IMR-90 (cell line): Measurements from ENCODE around the gene RPL36. TPM values are rescaled to one million over a fixed set of nuclear protein-coding genes. Genes with fewer than 3 reads are reported as not detected.

Source experiments
- ATAC-seq: fragments of 200-7000 bp; cut with Tn5 transposase; 2 replicates; pipeline ENCODE4 v1.9.1; 2020; ENCODE audit warnings: low read depth, mild to moderate bottlenecking, moderate library complexity
- BruUV-seq: library from RNA; stranded (reverse); fragments of 400-500 nt; replicated peaks from 2 replicates; lab custom pipeline; 2021; lab: Mats Ljungman, UMichigan
- CTCF ChIA-PET: fragments of 300-600 bp; formaldehyde crosslinking; extraction: SDS; loops from one replicate; lab custom pipeline; 2021; ENCODE audit warnings: antibody characterized with exemption; lab: Yijun Ruan, JAX
- POLR2A ChIA-PET: fragments of 300-600 bp; sonication (Branson Sonifier 250); formaldehyde crosslinking; loops from one replicate; lab custom pipeline; 2022; ENCODE audit warnings: antibody characterized with exemption; ENCODE audit not compliant: unreplicated experiment; lab: Charles Lee
- DNase-seq: peaks from one replicate; pipeline ENCODE4 v3.0.0; 2013
- H2AFZ ChIP-seq: replicated peaks from 2 replicates; pipeline ENCODE3; 2013; ENCODE audit warnings: low read length, mild to moderate bottlenecking; ENCODE audit not compliant: poor library complexity
- H2AK5ac ChIP-seq: 2 replicates; pipeline ENCODE4 v1.6.1; 2013; ENCODE audit warnings: low read depth, low read length, inconsistent platforms
- H2AK9ac ChIP-seq: replicated peaks from 2 replicates; pipeline ENCODE3; 2013; ENCODE audit warnings: mild to moderate bottlenecking, low read depth, low read length, moderate library complexity; ENCODE audit not compliant: poor library complexity
- H2BK120ac ChIP-seq: 2 replicates; pipeline ENCODE4 v1.6.1; 2013; ENCODE audit warnings: low read depth, low read length, inconsistent platforms
- H2BK15ac ChIP-seq: 3 replicates; pipeline ENCODE4 v1.6.1; 2013; ENCODE audit warnings: low read depth, low read length, inconsistent platforms
- H2BK20ac ChIP-seq: 2 replicates; pipeline ENCODE4 v1.6.1; 2013; ENCODE audit warnings: low read depth, mild to moderate bottlenecking, inconsistent platforms, low read length, moderate library complexity
- H2BK5ac ChIP-seq: 2 replicates; pipeline ENCODE4 v1.6.1; 2013; ENCODE audit warnings: mild to moderate bottlenecking, low read depth, low read length, inconsistent platforms; ENCODE audit not compliant: poor library complexity, severe bottlenecking
- H3K14ac ChIP-seq: replicated peaks from 2 replicates; pipeline ENCODE4 v1.6.1; 2013; ENCODE audit warnings: low read depth, low read length, inconsistent platforms
- H3K18ac ChIP-seq: 2 replicates; pipeline ENCODE4 v1.6.1; 2013; ENCODE audit warnings: low read depth, low read length, control low read depth
- H3K23ac ChIP-seq: 2 replicates; pipeline ENCODE4 v1.6.1; 2013; ENCODE audit warnings: low read depth, low read length, inconsistent platforms
- H3K27ac ChIP-seq: 2 replicates; pipeline ENCODE4 v1.5.1; 2013; ENCODE audit warnings: mild to moderate bottlenecking, control low read depth, low read length; ENCODE audit not compliant: insufficient read depth
- H3K27me3 ChIP-seq: 2 replicates; pipeline ENCODE4 v1.6.1; 2013; ENCODE audit warnings: low read length; ENCODE audit not compliant: control insufficient read depth, insufficient read depth
- H3K36me3 ChIP-seq: 2 replicates; pipeline ENCODE4 v1.6.1; 2013; ENCODE audit warnings: low read length, mixed read lengths; ENCODE audit not compliant: control insufficient read depth, insufficient read depth
- H3K4ac ChIP-seq: 2 replicates; pipeline ENCODE4 v1.6.1; 2013; ENCODE audit warnings: low read depth, low read length, inconsistent platforms
- H3K4me1 ChIP-seq: 2 replicates; pipeline ENCODE4 v1.6.1; 2013; ENCODE audit warnings: low read length, mixed read lengths; ENCODE audit not compliant: control insufficient read depth, insufficient read depth
- H3K4me2 ChIP-seq: 2 replicates; pipeline ENCODE4 v1.6.1; 2013; ENCODE audit warnings: low read depth, mild to moderate bottlenecking, control low read depth, low read length, moderate library complexity
- H3K4me3 ChIP-seq: 2 replicates; pipeline ENCODE4 v1.5.1; 2013; ENCODE audit warnings: low read depth, mild to moderate bottlenecking, control low read depth, low read length, moderate library complexity; ENCODE audit not compliant: insufficient read depth
- H3K56ac ChIP-seq: 2 replicates; pipeline ENCODE4 v1.6.1; 2013; ENCODE audit warnings: low read length, inconsistent platforms; ENCODE audit not compliant: insufficient read depth; ENCODE audit errors: extremely low read depth
- H3K79me1 ChIP-seq, 2 experiments: 2 replicates each; pipeline ENCODE4 v1.6.1; 2013; ENCODE audit warnings: low read length in 2 of 2, inconsistent platforms in 1 of 2, low read depth in 1 of 2
- H3K9ac ChIP-seq: 2 replicates; pipeline ENCODE4 v1.6.1; 2013; ENCODE audit warnings: low read depth, low read length, control low read depth
- H3K9me1 ChIP-seq: 2 replicates; pipeline ENCODE4 v1.6.1; 2013; ENCODE audit warnings: low read length, inconsistent platforms; ENCODE audit not compliant: insufficient read depth
- H3K9me3 ChIP-seq: 2 replicates; pipeline ENCODE4 v1.6.1; 2013; ENCODE audit warnings: low read length; ENCODE audit not compliant: control insufficient read depth, insufficient read depth
- H4K20me1 ChIP-seq: 2 replicates; pipeline ENCODE4 v1.6.1; 2013; ENCODE audit warnings: low read length, inconsistent platforms; ENCODE audit not compliant: insufficient read depth
- H4K5ac ChIP-seq: 2 replicates; pipeline ENCODE4 v1.6.1; 2013; ENCODE audit warnings: mild to moderate bottlenecking, low read depth, low read length, control low read depth
- H4K8ac ChIP-seq, 2 experiments: 2 replicates each; pipeline ENCODE4 v1.6.1; 2013; ENCODE audit warnings: low read depth in 2 of 2, low read length in 2 of 2, control low read depth in 1 of 2, inconsistent platforms in 1 of 2
- H4K91ac ChIP-seq: 2 replicates; pipeline ENCODE4 v1.6.1; 2013; ENCODE audit warnings: low read depth, low read length, inconsistent platforms; ENCODE audit not compliant: insufficient read depth
- BHLHE40 ChIP-seq: fragments of 150-350 bp; IDR thresholded peaks from 2 replicates; pipeline ENCODE4 v1.6.1; 2016; ENCODE audit warnings: mild to moderate bottlenecking, low read depth, low read length
- CEBPB ChIP-seq: IDR thresholded peaks from 2 replicates; pipeline ENCODE4 v1.6.1; 2012; ENCODE audit warnings: low read depth, low read length, improper control_type of control experiment
- CHD1 ChIP-seq: IDR thresholded peaks from 2 replicates; pipeline ENCODE4 v1.6.1; 2012; ENCODE audit warnings: low read depth, low read length, improper control_type of control experiment
- CTCF ChIP-seq: conservative IDR thresholded peaks from 2 replicates; pipeline ENCODE4 v1.5.1; 2012; ENCODE audit warnings: mild to moderate bottlenecking, low read depth, low read length, improper control_type of control experiment
- ELK1 ChIP-seq: fragments of 150-350 bp; IDR thresholded peaks from 2 replicates; pipeline ENCODE4 v1.6.1; 2016; ENCODE audit warnings: low read depth, mild to moderate bottlenecking, low read length, moderate library complexity, borderline replicate concordance
- FOS ChIP-seq: fragments of 150-350 bp; IDR thresholded peaks from 2 replicates; pipeline ENCODE4 v1.6.1; 2016; ENCODE audit warnings: low read depth, low read length
- MAFK ChIP-seq: IDR thresholded peaks from 2 replicates; pipeline ENCODE4 v1.6.1; 2012; ENCODE audit warnings: low read depth, low read length, improper control_type of control experiment
- MAZ ChIP-seq: IDR thresholded peaks from 2 replicates; pipeline ENCODE4 v1.6.1; 2012; ENCODE audit warnings: low read depth, mild to moderate bottlenecking, low read length, improper control_type of control experiment, moderate library complexity, borderline replicate concordance
- MXI1 ChIP-seq: IDR thresholded peaks from 2 replicates; pipeline ENCODE4 v1.6.1; 2012; ENCODE audit warnings: low read depth, mild to moderate bottlenecking, low read length, moderate library complexity, borderline replicate concordance
- NFE2L2 ChIP-seq: fragments of 150-350 bp; IDR thresholded peaks from 2 replicates; pipeline ENCODE4 v1.6.1; 2016; ENCODE audit warnings: low read depth, mild to moderate bottlenecking, low read length
- POLR2A ChIP-seq: IDR thresholded peaks from 2 replicates; pipeline ENCODE4 v1.6.1; 2012; ENCODE audit warnings: mild to moderate bottlenecking, low read depth, low read length
- RAD21 ChIP-seq: IDR thresholded peaks from 2 replicates; pipeline ENCODE4 v1.6.1; 2012; ENCODE audit warnings: low read length, improper control_type of control experiment
- RCOR1 ChIP-seq: IDR thresholded peaks from 2 replicates; pipeline ENCODE4 v1.6.1; 2012; ENCODE audit warnings: mild to moderate bottlenecking, low read length, improper control_type of control experiment; ENCODE audit not compliant: insufficient replicate concordance
- RFX5 ChIP-seq: IDR thresholded peaks from 2 replicates; pipeline ENCODE4 v1.8.0; 2012; ENCODE audit warnings: low read depth, mild to moderate bottlenecking, low read length, moderate library complexity
- SMC3 ChIP-seq: fragments of 150-350 bp; IDR thresholded peaks from 2 replicates; pipeline ENCODE4 v1.6.1; 2016; ENCODE audit warnings: low read depth, mild to moderate bottlenecking, antibody characterized with exemption, low read length, moderate library complexity
- USF2 ChIP-seq: fragments of 150-350 bp; IDR thresholded peaks from 2 replicates; pipeline ENCODE4 v1.6.1; 2017; ENCODE audit warnings: mild to moderate bottlenecking, antibody characterized with exemption, low read length, low read depth
- WGBS, 2 experiments: methylation state at CpG; one replicate each; pipeline versions ENCODE4 v1.1.5 to v1.1.7; 2013; ENCODE audit warnings: missing lambda C conversion rate in 2 of 2; ENCODE audit not compliant: insufficient read length in 1 of 2; ENCODE audit errors: extremely low coverage in 2 of 2; 5-methylcytosine and 5-hydroxymethylcytosine counted together
- dilution Hi-C: fragments of 300-500 bp; cut with HindIII; formaldehyde crosslinking; loops from one replicate; pipeline ENCODE4 v1.14.3; 2018; ENCODE audit warnings: low sequenced_read_pairs; ENCODE audit not compliant: unreplicated experiment
- in situ Hi-C: fragments of 300-500 bp; cut with MboI; formaldehyde crosslinking; loops from 3 replicates; pipeline ENCODE4 v1.14.3; 2019; ENCODE audit warnings: low sequenced_read_pairs, inconsistent platforms, mixed read lengths
- intact Hi-C: fragments of 100-400 bp; cut with micrococcal nuclease; formaldehyde crosslinking; loops from 2 replicates; pipeline ENCODE4 v1.10.0; 2022
- polyA plus RNA-seq, 3 experiments: library from polyadenylated mRNA; depleted of rRNA; stranded (reverse); fragments of >200 nt; gene quantifications; 2 replicates each; pipeline ENCODE4 v1.2.3, GENCODE V29; 2012; ENCODE audit warnings: low replicate concordance in 1 of 3
- total RNA-seq: library from RNA; depleted of rRNA; stranded (reverse); fragments of >200 nt; gene quantifications from 2 replicates; pipeline ENCODE4 v1.2.3, GENCODE V29; 2012

Gene RPL36
- total and polyA plus RNA-seq, 2 of the 4 experiments (the other 2 are of a cell fraction) = 232 to 757 TPM

- Histone ChIP-seq H3K14ac (no peak overlapping the region), H2AK9ac (no peak overlapping the region), H3K27me3 (no peaks in the 10 kb centered on the region), H2BK120ac (no peak overlapping the region), H3K79me1 (peaks cover 15 to 19% of the 10 kb centered on the region in 2 experiments; a peak in 3 of 4 replicates), H4K8ac (no peak overlapping the region), H3K4me1 (peaks cover 7% of the 10 kb centered on the region), H3K9me3 (no peaks in the 10 kb centered on the region), H2BK15ac (no peak overlapping the region), H4K91ac (no peak overlapping the region), H3K4me3 (no peak overlapping the region), H3K56ac (no peak overlapping the region), H4K20me1 (no peaks in the 10 kb centered on the region; the same call in 1 of the 2 replicates), H3K4me2 (no peak overlapping the region), H2BK5ac (no peak overlapping the region), H2BK20ac (no peak overlapping the region), H3K4ac (no peak overlapping the region), H3K18ac (no peak overlapping the region), H2AFZ (no peak overlapping the region), H2AK5ac (no peak overlapping the region), H3K36me3 (peaks cover 3% of the 10 kb centered on the region; the same call in 1 of the 2 replicates), H3K27ac (no peak overlapping the region), H3K9me1 (peaks cover 7% of the 10 kb centered on the region; the same call in 1 of the 2 replicates), H3K9ac (no peak overlapping the region), H4K5ac (no peak overlapping the region), H3K23ac (no peak overlapping the region)
- BruUV-seq = no TSS peak
- ChIA-PET POLR2A (no interaction called here), CTCF (no interaction called here)
- DNase-seq (no peak), ATAC-seq (no peak)
- in situ Hi-C loops (no loop called here), dilution Hi-C loops (no loop called here), intact Hi-C loops (no loop called here)
- WGBS, 2 experiments = no CpG with 5 or more reads among the region's 10 CpGs
- no peak for TF ChIP-seq POLR2A
- TF ChIP-seq NFE2L2 = no peak
- no peak for TF ChIP-seq SMC3
- TF ChIP-seq USF2 = no peak
- TF ChIP-seq MAFK = no peak
- no peak for TF ChIP-seq RCOR1
- no peak for TF ChIP-seq RFX5
- TF ChIP-seq MAZ = no peak
- TF ChIP-seq CHD1 = no peak
- no peak for TF ChIP-seq RAD21
- TF ChIP-seq BHLHE40 = no peak
- TF ChIP-seq ELK1 = no peak
- no peak for TF ChIP-seq CEBPB
- no peak for TF ChIP-seq FOS
- TF ChIP-seq CTCF = no peak
- no peak for TF ChIP-seq MXI1
These were observed 13.0 kb upstream of the RPL36 start for GRCh38 chr19:5677136-5677535.
